HG02884 (cell line): ENCODE measurements around the gene STRA8.

Source experiments
- ATAC-seq: cut with Tn5 transposase; IDR thresholded peaks from one replicate; pipeline ENCODE4 v1.9.1; 2021; ENCODE audit warnings: mild to moderate bottlenecking, moderate library complexity; ENCODE audit not compliant: unreplicated experiment

The STRA8 gene

GRCh38 chr7:135262623-135263320, 29.1 kb downstream of the STRA8 start:
- ATAC-seq = no peak

GRCh38 chr7:135263321-135263970, 29.8 kb downstream of the STRA8 start:
- ATAC-seq = no peak

- no peak for ATAC-seq
Measured at GRCh38 chr7:135265637-135266036, 32.0 kb downstream of the STRA8 start.

GRCh38 chr7:135269921-135270320, 36.3 kb downstream of the STRA8 start:
- ATAC-seq = no peak

- no peak for ATAC-seq
Measured at GRCh38 chr7:135270577-135271254, 37.1 kb downstream of the STRA8 start.

- ATAC-seq = no peak
Measured at GRCh38 chr7:135271255-135271615, 37.6 kb downstream of the STRA8 start.

GRCh38 chr7:135272303-135272702, 38.7 kb downstream of the STRA8 start:
- ATAC-seq = no peak

- no peak for ATAC-seq
Measured at GRCh38 chr7:135273581-135273980, 39.9 kb downstream of the STRA8 start.

- peak; percentile 89 for ATAC-seq
Measured at GRCh38 chr7:135274495-135275268, 41.0 kb downstream of the STRA8 start.

- ATAC-seq = no peak
Measured at GRCh38 chr7:135275971-135276580, 42.4 kb downstream of the STRA8 start.

- no peak for ATAC-seq
Measured at GRCh38 chr7:135277161-135277560, 43.5 kb downstream of the STRA8 start.

GRCh38 chr7:135281363-135281949, 47.8 kb downstream of the STRA8 start:
- ATAC-seq = peak; percentile 92

GRCh38 chr7:135282561-135283254, 49.1 kb downstream of the STRA8 start:
- no peak for ATAC-seq

- no peak for ATAC-seq
Measured at GRCh38 chr7:135283959-135284638, 50.5 kb downstream of the STRA8 start.

- no peak for ATAC-seq
Measured at GRCh38 chr7:135285547-135286233, 52.1 kb downstream of the STRA8 start.

- ATAC-seq = no peak
Measured at GRCh38 chr7:135286876-135287275, 53.2 kb downstream of the STRA8 start.

- no peak for ATAC-seq
Measured at GRCh38 chr7:135290594-135290993, 57.0 kb downstream of the STRA8 start.

- ATAC-seq = no peak
Measured at GRCh38 chr7:135291809-135292253, 58.2 kb downstream of the STRA8 start.

- no peak for ATAC-seq
Measured at GRCh38 chr7:135299235-135299634, 65.6 kb downstream of the STRA8 start.
